ENCODE data around the gene GP9. TPM values are rescaled to one million over a fixed set of nuclear protein-coding genes. Genes with fewer than 3 reads are reported as not detected.

GP9 gene
- total RNA-seq, 5 donors from 2014 or later (not counting 1 experiment from before 2014, with no cell fraction given): not detected

DNA sequence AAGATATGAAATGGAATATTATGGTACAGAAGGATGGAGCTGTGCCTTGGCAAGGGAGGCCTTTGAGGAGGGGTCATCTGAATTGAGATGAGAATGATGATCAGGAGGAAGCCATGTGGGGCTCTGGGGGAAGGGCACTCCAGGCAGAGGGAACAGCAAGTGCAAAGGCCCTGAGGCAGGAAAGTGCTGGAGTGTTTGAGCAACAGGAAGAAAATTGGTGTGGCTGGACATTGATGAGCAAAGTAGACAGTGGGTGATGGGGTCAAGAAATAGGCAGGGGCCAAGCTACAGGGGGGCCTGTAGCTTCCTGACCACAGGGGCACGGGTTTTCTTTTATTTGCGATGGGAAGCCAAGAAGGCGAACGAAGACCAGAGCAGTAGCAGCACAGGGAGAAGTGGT is 3.3 kb upstream of the GP9 start:
- ChIA-PET CTCF (interaction anchor here in 1 of 2 donors (1.5 kb wide), 1 partner anchor 12 kb away, joined by 4 read pairs; no protein-coding TSS in a partner anchor), POLR2A (interaction anchor here in 1 of 2 donors (0.5 kb wide), 1 partner anchor 64 kb away, joined by 3 read pairs; the partner anchor contains the start of gene RAB43)
- no peak overlapping the region for H3K27ac ChIP-seq (ENCODE audit: low read length)
- Mint-ChIP-seq H3K4me3 (no peak overlapping the region), H3K36me3 (no peaks in the 10 kb centered on the region), H3K9me3 (no peaks in the 10 kb centered on the region), H3K27me3 (no peaks in the 10 kb centered on the region), H3K27ac (no peak overlapping the region), H3K4me1 (peaks cover 5 to 21% (median 14%) of the 10 kb centered on the region in 3 donors)
- ATAC-seq (replicated peaks in 1 of 4) (no peak), DNase-seq (no peak)
- H3K27me3 ChIP-seq (replicated peaks in 1 of 2; ENCODE audit: control insufficient read depth in 2 of 2, extremely low read depth in 1 of 2, insufficient read depth in 2 of 2, low read length in 1 of 2): peaks cover 0 to 11% of the 10 kb centered on the region in 2 experiments
- H3K4me1 ChIP-seq (ENCODE audit: control insufficient read depth in 1 of 2, extremely low read depth in 1 of 2, insufficient read depth in 2 of 2, low read length in 2 of 2): peaks cover 0 to 10% of the 10 kb centered on the region in 2 experiments
- H3K36me3 ChIP-seq (ENCODE audit: control insufficient read depth in 2 of 2, extremely low read depth in 1 of 2, insufficient read depth in 1 of 2, low read length in 1 of 2): no peaks in the 10 kb centered on the region
- 86% methylated on average over 4 of the region's 4 CpGs for WGBS (ENCODE audit: insufficient coverage)
- H3K4me3 ChIP-seq (ENCODE audit: control insufficient read depth in 1 of 2, extremely low read depth in 1 of 2, low read length in 1 of 2): no peak overlapping the region
- no peaks in the 10 kb centered on the region for H3K9me3 ChIP-seq

DNA sequence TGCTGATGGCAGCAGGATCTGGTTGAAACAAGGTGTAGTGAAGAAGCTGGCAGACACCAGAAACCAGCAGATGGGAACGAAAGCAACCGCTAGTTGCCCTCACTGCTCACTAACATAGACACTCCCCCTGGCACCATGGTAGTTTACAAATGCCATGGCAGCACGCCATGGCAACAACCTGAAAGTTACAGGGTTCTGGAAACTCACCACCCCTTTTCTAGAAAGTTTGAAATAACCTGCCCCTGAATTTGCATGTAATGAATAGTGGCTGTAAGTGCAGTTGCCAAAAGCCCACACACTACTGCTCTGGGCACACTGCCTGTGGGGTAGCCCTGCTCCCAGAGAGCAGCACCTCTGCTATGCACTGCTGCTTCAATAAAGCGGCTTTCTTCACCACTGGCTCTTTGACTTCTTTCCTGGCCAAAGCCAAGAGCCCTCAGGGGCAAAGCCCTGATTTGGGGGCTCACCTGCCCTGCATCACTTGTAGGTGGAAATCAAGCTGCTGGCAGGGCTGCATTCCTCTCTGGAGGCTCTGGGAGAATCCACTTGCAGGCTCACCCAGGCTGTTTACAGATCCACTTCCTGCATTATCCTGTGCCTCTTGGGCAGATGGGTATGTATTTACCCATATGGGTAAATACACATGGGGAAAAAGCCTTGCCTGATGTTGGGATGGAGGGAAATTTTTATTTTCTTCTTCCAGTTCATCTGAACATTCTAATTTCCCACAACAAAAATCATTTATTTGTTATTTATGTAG is 2.0 kb upstream of the GP9 start:
- no peaks in the 10 kb centered on the region for H3K36me3 Mint-ChIP-seq
- CTCF ChIA-PET: interaction anchor here in 1 of 2 donors (1.5 kb wide), 1 partner anchor 10 kb away, joined by 4 read pairs; no protein-coding TSS in a partner anchor
- Histone ChIP-seq H3K27me3 (replicated peaks in 1 of 2; ENCODE audit: control insufficient read depth in 2 of 2, extremely low read depth in 1 of 2, insufficient read depth in 2 of 2, low read length in 1 of 2) (peaks cover 0 to 11% of the 10 kb centered on the region in 2 experiments), H3K27ac (ENCODE audit: low read length) (no peak overlapping the region), H3K4me1 (ENCODE audit: control insufficient read depth in 1 of 2, extremely low read depth in 1 of 2, insufficient read depth in 2 of 2, low read length in 2 of 2) (peaks cover 0 to 7% of the 10 kb centered on the region in 2 experiments), H3K36me3 (ENCODE audit: control insufficient read depth in 2 of 2, extremely low read depth in 1 of 2, insufficient read depth in 1 of 2, low read length in 1 of 2) (no peaks in the 10 kb centered on the region), H3K4me3 (ENCODE audit: control insufficient read depth in 1 of 2, extremely low read depth in 1 of 2, low read length in 1 of 2) (no peak overlapping the region), H3K9me3 (no peaks in the 10 kb centered on the region)
- POLR2A ChIA-PET: interaction anchor here in 1 of 2 donors (0.5 kb wide), 1 partner anchor 235 kb away, joined by 3 read pairs; no protein-coding TSS in a partner anchor
- ATAC-seq (replicated peaks in 1 of 4) (peak in 3 of 4 experiments; percentile 13 to 81 (median 43)), DNase-seq (peak in 9 of 35 experiments; percentile 18 to 45 (median 26))
- no peak overlapping the region for H3K4me3 Mint-ChIP-seq
- no peaks in the 10 kb centered on the region for H3K9me3 Mint-ChIP-seq
- peaks cover 3 to 16% (median 9%) of the 10 kb centered on the region in 3 donors for H3K4me1 Mint-ChIP-seq
- no peak overlapping the region for H3K27ac Mint-ChIP-seq
- H3K27me3 Mint-ChIP-seq: no peaks in the 10 kb centered on the region
- WGBS (ENCODE audit: insufficient coverage): 40% methylated on average over 1 of the region's 4 CpGs

DNA sequence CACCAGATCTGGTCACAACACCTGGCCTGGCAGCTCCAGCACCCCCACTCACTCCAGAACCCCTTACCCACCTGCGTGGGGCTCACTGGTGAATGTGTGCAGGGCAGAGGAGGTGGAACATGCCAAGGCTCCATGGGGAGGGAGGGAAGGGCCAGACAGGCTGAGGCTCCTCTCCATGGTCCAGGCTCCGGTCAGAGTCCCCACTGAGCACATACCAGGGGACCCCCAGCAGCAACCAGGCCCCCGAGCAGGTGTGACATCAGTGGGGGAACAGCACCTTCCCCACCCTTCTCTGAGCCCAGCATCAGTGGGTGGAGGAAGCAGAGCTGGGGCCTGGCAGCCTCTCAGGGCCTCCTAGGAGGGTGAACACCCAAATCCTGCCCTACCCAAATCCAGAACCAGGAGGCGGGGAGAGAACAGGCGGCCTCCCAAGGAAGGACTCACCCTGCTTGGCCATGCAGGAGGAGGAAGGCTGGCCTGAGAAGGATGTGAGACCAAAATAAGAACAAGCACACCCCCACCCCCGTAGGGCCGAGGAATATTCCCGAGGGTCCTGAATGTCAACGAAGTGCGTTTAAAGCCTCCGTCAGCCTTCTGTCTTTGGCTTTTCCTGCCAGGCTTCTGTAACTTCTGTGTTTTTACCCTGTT is 1.1 kb upstream of the GP9 start:
- 94% methylated on average over 8 of the region's 11 CpGs for WGBS (ENCODE audit: insufficient coverage)
- H3K27me3 ChIP-seq (replicated peaks in 1 of 2; ENCODE audit: control insufficient read depth in 2 of 2, extremely low read depth in 1 of 2, insufficient read depth in 2 of 2, low read length in 1 of 2): peaks cover 0 to 11% of the 10 kb centered on the region in 2 experiments
- H3K4me1 ChIP-seq (ENCODE audit: control insufficient read depth in 1 of 2, extremely low read depth in 1 of 2, insufficient read depth in 2 of 2, low read length in 2 of 2): peaks cover 0 to 5% of the 10 kb centered on the region in 2 experiments
- H3K9me3 ChIP-seq: no peaks in the 10 kb centered on the region
- Mint-ChIP-seq H3K27me3 (no peaks in the 10 kb centered on the region), H3K4me1 (peaks cover 0 to 14% (median 6%) of the 10 kb centered on the region in 3 donors), H3K27ac (no peak overlapping the region), H3K36me3 (no peaks in the 10 kb centered on the region), H3K9me3 (no peaks in the 10 kb centered on the region), H3K4me3 (no peak overlapping the region)
- H3K4me3 ChIP-seq (ENCODE audit: control insufficient read depth in 1 of 2, extremely low read depth in 1 of 2, low read length in 1 of 2): no peak overlapping the region
- POLR2A ChIA-PET: interaction anchor here in 1 of 2 donors (0.5 kb wide), 1 partner anchor 98 kb away, joined by 3 read pairs; no protein-coding TSS in a partner anchor
- no peaks in the 10 kb centered on the region for H3K36me3 ChIP-seq (ENCODE audit: control insufficient read depth in 2 of 2, extremely low read depth in 1 of 2, insufficient read depth in 1 of 2, low read length in 1 of 2)
- no peak overlapping the region for H3K27ac ChIP-seq (ENCODE audit: low read length)
- ATAC-seq (replicated peaks in 1 of 4) (no peak), DNase-seq (no peak)
- CTCF ChIA-PET: no interaction called here

DNA sequence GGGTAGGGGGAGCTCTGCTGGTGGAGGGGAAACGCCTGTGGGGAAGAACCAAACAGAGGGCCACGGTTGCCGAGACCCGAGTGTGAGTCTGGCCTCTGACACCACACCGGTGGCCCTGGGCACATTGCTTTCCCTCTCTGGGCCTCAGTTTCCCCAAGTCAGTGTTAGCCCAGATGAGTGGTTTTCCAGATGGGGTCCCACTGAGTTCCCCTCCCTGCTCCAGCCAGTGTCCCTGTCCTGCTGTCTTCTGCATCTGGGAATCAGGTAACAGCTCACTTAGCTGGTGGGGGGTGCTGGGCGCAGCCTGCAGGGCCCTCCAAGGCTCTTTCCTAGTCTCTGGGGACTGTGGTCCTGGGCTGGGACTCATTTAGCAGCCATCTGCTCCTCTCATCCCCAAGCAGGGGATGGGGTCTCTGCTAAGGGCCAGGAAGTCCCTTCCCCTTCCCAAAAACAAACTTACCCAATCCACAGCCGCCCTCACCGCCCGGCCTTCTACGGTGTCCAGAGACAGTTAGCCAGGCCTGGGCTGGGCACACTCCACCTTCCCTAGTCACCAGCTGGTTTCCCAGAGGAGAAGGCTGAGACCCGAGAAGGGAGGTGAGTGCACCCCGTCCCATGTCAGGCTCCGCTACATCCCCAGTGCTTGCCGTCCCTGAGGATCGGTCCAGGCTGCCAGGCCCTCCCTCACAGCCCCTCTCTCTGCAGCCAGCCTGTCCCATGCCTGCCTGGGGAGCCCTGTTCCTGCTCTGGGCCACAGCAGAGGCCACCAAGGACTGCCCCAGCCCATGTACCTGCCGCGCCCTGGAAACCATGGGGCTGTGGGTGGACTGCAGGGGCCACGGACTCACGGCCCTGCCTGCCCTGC is 676 bp downstream of the GP9 start:
- Mint-ChIP-seq H3K4me1 (peaks cover 0 to 14% (median 4%) of the 10 kb centered on the region in 3 donors), H3K27me3 (no peaks in the 10 kb centered on the region), H3K27ac (no peak overlapping the region), H3K4me3 (no peak overlapping the region), H3K36me3 (no peaks in the 10 kb centered on the region), H3K9me3 (no peaks in the 10 kb centered on the region)
- H3K27me3 ChIP-seq (replicated peaks in 1 of 2; ENCODE audit: control insufficient read depth in 2 of 2, extremely low read depth in 1 of 2, insufficient read depth in 2 of 2, low read length in 1 of 2): peaks cover 0 to 11% of the 10 kb centered on the region in 2 experiments
- no peak overlapping the region for H3K4me3 ChIP-seq (ENCODE audit: control insufficient read depth in 1 of 2, extremely low read depth in 1 of 2, low read length in 1 of 2)
- H3K9me3 ChIP-seq: no peaks in the 10 kb centered on the region
- CTCF ChIA-PET: no interaction called here
- DNase-seq (no peak), ATAC-seq (replicated peaks in 1 of 4) (no peak)
- H3K36me3 ChIP-seq (ENCODE audit: control insufficient read depth in 2 of 2, extremely low read depth in 1 of 2, insufficient read depth in 1 of 2, low read length in 1 of 2): no peaks in the 10 kb centered on the region
- peaks cover 0 to 5% of the 10 kb centered on the region in 2 experiments for H3K4me1 ChIP-seq (ENCODE audit: control insufficient read depth in 1 of 2, extremely low read depth in 1 of 2, insufficient read depth in 2 of 2, low read length in 2 of 2)
- H3K27ac ChIP-seq (ENCODE audit: low read length): no peak overlapping the region
- POLR2A ChIA-PET: no interaction called here
- WGBS (ENCODE audit: insufficient coverage): 85% methylated on average over 14 of the region's 19 CpGs

DNA sequence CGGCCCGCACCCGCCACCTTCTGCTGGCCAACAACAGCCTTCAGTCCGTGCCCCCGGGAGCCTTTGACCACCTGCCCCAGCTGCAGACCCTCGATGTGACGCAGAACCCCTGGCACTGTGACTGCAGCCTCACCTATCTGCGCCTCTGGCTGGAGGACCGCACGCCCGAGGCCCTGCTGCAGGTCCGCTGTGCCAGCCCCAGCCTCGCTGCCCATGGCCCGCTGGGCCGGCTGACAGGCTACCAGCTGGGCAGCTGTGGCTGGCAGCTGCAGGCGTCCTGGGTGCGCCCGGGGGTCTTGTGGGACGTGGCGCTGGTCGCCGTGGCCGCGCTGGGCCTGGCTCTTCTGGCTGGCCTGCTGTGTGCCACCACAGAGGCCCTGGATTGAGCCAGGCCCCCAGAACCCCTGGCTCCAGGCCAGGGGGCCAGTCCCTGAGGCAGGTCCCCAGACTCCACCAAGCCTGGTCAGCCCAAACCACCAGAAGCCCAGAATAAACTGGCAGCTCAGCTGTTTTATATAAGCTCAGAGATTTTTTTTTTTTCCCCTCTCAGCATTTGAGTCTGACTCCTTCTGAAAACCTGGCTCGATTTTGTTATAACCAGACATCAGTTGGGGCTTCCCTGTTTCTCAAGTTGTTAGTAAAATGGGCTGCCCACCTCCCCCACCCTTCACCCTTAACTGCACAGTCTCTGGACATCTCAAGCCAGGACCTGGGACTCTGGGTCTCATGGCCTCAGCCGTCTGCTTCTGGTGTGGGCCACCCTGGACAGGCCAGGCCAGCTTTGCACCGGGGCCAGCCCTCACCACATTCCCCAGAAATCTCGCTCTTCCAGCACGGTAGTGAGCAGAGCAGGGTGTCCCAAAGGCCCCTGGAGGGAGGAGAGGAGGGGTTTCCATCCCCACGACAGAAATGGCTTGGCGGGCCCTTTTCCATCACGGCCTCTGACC is 1.6 kb downstream of the GP9 start:
- Mint-ChIP-seq H3K27ac (no peak overlapping the region), H3K4me1 (peaks cover 0 to 12% (median 4%) of the 10 kb centered on the region in 3 donors), H3K9me3 (no peaks in the 10 kb centered on the region), H3K4me3 (no peak overlapping the region), H3K27me3 (no peaks in the 10 kb centered on the region), H3K36me3 (no peaks in the 10 kb centered on the region)
- Histone ChIP-seq H3K27me3 (replicated peaks in 1 of 2; ENCODE audit: control insufficient read depth in 2 of 2, extremely low read depth in 1 of 2, insufficient read depth in 2 of 2, low read length in 1 of 2) (peaks cover 0 to 11% of the 10 kb centered on the region in 2 experiments), H3K4me1 (ENCODE audit: control insufficient read depth in 1 of 2, extremely low read depth in 1 of 2, insufficient read depth in 2 of 2, low read length in 2 of 2) (peaks cover 0 to 5% of the 10 kb centered on the region in 2 experiments), H3K9me3 (no peaks in the 10 kb centered on the region), H3K36me3 (ENCODE audit: control insufficient read depth in 2 of 2, extremely low read depth in 1 of 2, insufficient read depth in 1 of 2, low read length in 1 of 2) (no peaks in the 10 kb centered on the region), H3K4me3 (ENCODE audit: control insufficient read depth in 1 of 2, extremely low read depth in 1 of 2, low read length in 1 of 2) (no peak overlapping the region), H3K27ac (ENCODE audit: low read length) (no peak overlapping the region)
- ATAC-seq (replicated peaks in 1 of 4): no peak
- ChIA-PET POLR2A (no interaction called here), CTCF (no interaction called here)
- whole genome bisulfite sequencing (ENCODE audit: insufficient coverage): 96% methylated on average over 19 of the region's 32 CpGs
- DNase-seq: no peak

Data from T-cell (primary cell).